Upper lobe of left lung (tissue), 6 donors: ENCODE measurements around the gene C1orf21. TPM values are rescaled to one million over a fixed set of nuclear protein-coding genes. Genes with fewer than 3 reads are reported as not detected.
A peak's percentile ranks its signal among the peaks of the same experiment; 100 is the strongest.

Experiments
- ATAC-seq, 2 donors: fragments of 200-7000 bp; cut with Tn5 transposase; one replicate each; pipeline ENCODE4 v1.9.1; 2022; ENCODE audit warnings: mild to moderate bottlenecking in 2 of 2, moderate library complexity in 2 of 2; ENCODE audit not compliant: low FRiP score in 2 of 2
- DNase-seq, 2 donors: peaks; one replicate each; pipeline ENCODE4 v3.0.0-alpha.2; 2019 to 2020
- H3K27ac ChIP-seq, 4 donors: fragments of 200-600 bp; sonication (generic); one replicate each; pipeline ENCODE4 v1.5.1; 2016 to 2019
- H3K27me3 ChIP-seq, 4 donors: fragments of 200-600 bp; sonication (generic); one replicate each; pipeline ENCODE4 v1.5.1; 2017 to 2019
- H3K36me3 ChIP-seq, 4 donors: fragments of 200-600 bp; sonication (generic); one replicate each; pipeline ENCODE4 v1.5.1; 2016 to 2019
- H3K4me1 ChIP-seq, 4 donors: fragments of 200-600 bp; sonication (generic); one replicate each; pipeline ENCODE4 v1.5.1; 2018 to 2019
- H3K4me3 ChIP-seq, 4 donors: fragments of 200-600 bp; sonication (generic); one replicate each; pipeline ENCODE4 v1.5.1; 2017 to 2019; ENCODE audit warnings: mild to moderate bottlenecking in 2 of 4, moderate library complexity in 1 of 4
- H3K9me3 ChIP-seq, 4 donors: fragments of 200-600 bp; sonication (generic); one replicate each; pipeline ENCODE4 v1.5.1; 2018 to 2019
- CTCF ChIP-seq, 6 experiments: fragments of 450-650 bp in 4 of 6; fragments of 200-600 bp in 2 of 6; sonication (generic) in 2 of 6; IDR thresholded peaks; one replicate each; pipeline ENCODE4 v1.5.1; 2016 to 2019; ENCODE audit warnings: antibody characterized with exemption in 6 of 6
- EP300 ChIP-seq, 4 donors: sonication (generic); formaldehyde crosslinking; IDR thresholded peaks; one replicate each; pipeline ENCODE4 v1.5.1; 2017; ENCODE audit warnings: antibody characterized with exemption in 4 of 4, control low read depth in 2 of 4
- POLR2A ChIP-seq, 4 donors: fragments of 450-650 bp; IDR thresholded peaks; one replicate each; pipeline ENCODE4 v1.5.1; 2016 to 2017; ENCODE audit warnings: antibody characterized with exemption in 4 of 4, mild to moderate bottlenecking in 2 of 4
- POLR2AphosphoS5 ChIP-seq, 2 donors: sonication (generic); formaldehyde crosslinking; IDR thresholded peaks; one replicate each; pipeline ENCODE4 v1.5.1; 2017; ENCODE audit warnings: antibody characterized with exemption in 2 of 2
- WGBS, 2 donors: methylation state at CpG; one replicate each; pipeline ENCODE4 v1.1.5; 2017 to 2018; 5-methylcytosine and 5-hydroxymethylcytosine counted together
- total RNA-seq, 6 donors: library from RNA; depleted of rRNA in 4 of 6; stranded (reverse); fragments of >200 nt in 4 of 6; gene quantifications; one replicate each; pipeline versions ENCODE4 v1.1.0 to v1.2.1, GENCODE V29; 2016 to 2021
- donor health status: DM: no; HTN: no; CAD: no; lungs with moderate emphysema.
- donor health status: DM: no; HTN: yes; CAD: no; lungs with severe emphysema.

The C1orf21 gene
- total RNA-seq, 6 donors from 2014 or later = 21.4 to 110 (median 49.2) TPM

GRCh38 chr1:184569106-184569505 lies 182.3 kb downstream of the C1orf21 start:
- ATAC-seq (no peak), DNase-seq (no peak)
- no peak for TF ChIP-seq POLR2A (IDR thresholded peaks at IDR 0.05)
- no peak for TF ChIP-seq POLR2AphosphoS5 (IDR thresholded peaks at IDR 0.05)
- no peak for TF ChIP-seq CTCF (IDR thresholded peaks at IDR 0.05)
- TF ChIP-seq EP300 (IDR thresholded peaks at IDR 0.05) = no peak
- peaks cover 0 to 5% (median 0%) of the 10 kb centered on the region in 4 donors for H3K4me1 ChIP-seq
- no peak overlapping the region for H3K4me3 ChIP-seq
- H3K36me3 ChIP-seq = no peaks in the 10 kb centered on the region
- H3K27me3 ChIP-seq = no peaks in the 10 kb centered on the region
- WGBS, 2 donors = 77 to 86% methylated on average over 4 of the region's 4 CpGs
- H3K27ac ChIP-seq = no peak overlapping the region
- H3K9me3 ChIP-seq = no peaks in the 10 kb centered on the region

- peaks cover 0 to 8% (median 0%) of the 10 kb centered on the region in 4 donors for H3K4me1 ChIP-seq
- ATAC-seq = no peak
- TF ChIP-seq EP300 (IDR thresholded peaks at IDR 0.05) (no peak), POLR2AphosphoS5 (IDR thresholded peaks at IDR 0.05) (no peak), POLR2A (IDR thresholded peaks at IDR 0.05) (no peak), CTCF (IDR thresholded peaks at IDR 0.05) (no peak)
- peak in 1 of 2 donors; percentile 33 for DNase-seq
- peak overlapping the region in 2 of 4 donors; percentile 6 to 28 for H3K27ac ChIP-seq
- no peaks in the 10 kb centered on the region for H3K9me3 ChIP-seq
- WGBS, 2 donors = 54 to 56% methylated on average over 8 of the region's 8 CpGs
- H3K27me3 ChIP-seq = no peaks in the 10 kb centered on the region
- H3K36me3 ChIP-seq = no peaks in the 10 kb centered on the region
- H3K4me3 ChIP-seq = no peak overlapping the region
Measured at GRCh38 chr1:184574588-184574987, 187.8 kb downstream of the C1orf21 start.

- ATAC-seq (peak in 1 of 2 donors; percentile 27), DNase-seq (no peak)
- TF ChIP-seq POLR2AphosphoS5 (IDR thresholded peaks at IDR 0.05) = no peak
- no peak for TF ChIP-seq CTCF (IDR thresholded peaks at IDR 0.05)
- H3K36me3 ChIP-seq = no peaks in the 10 kb centered on the region
- no peak overlapping the region for H3K4me3 ChIP-seq
- 81 to 85% methylated on average over 6 of the region's 6 CpGs for WGBS, 2 donors
- H3K4me1 ChIP-seq = peaks cover 0 to 8% (median 0%) of the 10 kb centered on the region in 4 donors
- H3K27me3 ChIP-seq = no peaks in the 10 kb centered on the region
- peak overlapping the region in 1 of 4 donors; percentile 35 for H3K27ac ChIP-seq
- H3K9me3 ChIP-seq = no peaks in the 10 kb centered on the region
Measured at GRCh38 chr1:184576822-184577221, 190.0 kb downstream of the C1orf21 start.

DNA sequence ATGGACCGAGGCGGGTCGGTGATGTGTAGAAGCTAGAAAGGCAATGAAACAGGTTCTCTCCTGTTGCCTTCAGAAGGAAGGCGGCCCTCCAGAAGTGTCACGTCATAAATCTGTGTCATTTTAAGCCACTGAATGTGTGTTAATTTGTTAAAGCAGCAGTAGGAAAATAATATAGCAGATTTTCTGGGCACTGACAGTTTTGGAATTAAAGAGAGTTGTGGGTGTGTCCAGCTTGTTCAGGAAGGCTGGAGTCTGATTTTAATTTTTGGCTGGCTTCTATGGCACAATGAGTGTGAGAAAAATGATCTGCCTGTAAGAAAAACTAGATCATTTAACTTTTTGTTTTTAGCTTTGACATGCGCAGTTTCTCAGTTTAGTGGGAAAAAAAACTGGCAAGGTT lies 190.5 kb downstream of the C1orf21 start:
- Histone ChIP-seq H3K27ac (peak overlapping the region in 1 of 4 donors; percentile 35), H3K36me3 (no peaks in the 10 kb centered on the region), H3K4me1 (peaks cover 0 to 8% (median 0%) of the 10 kb centered on the region in 4 donors), H3K4me3 (no peak overlapping the region), H3K9me3 (no peaks in the 10 kb centered on the region), H3K27me3 (no peaks in the 10 kb centered on the region)
- DNase-seq (no peak), ATAC-seq (peak in 1 of 2 donors; percentile 65)
- TF ChIP-seq EP300 (IDR thresholded peaks at IDR 0.05) (no peak), POLR2AphosphoS5 (IDR thresholded peaks at IDR 0.05) (no peak)
- WGBS, 2 donors = 84 to 87% methylated on average over 6 of the region's 6 CpGs

DNA sequence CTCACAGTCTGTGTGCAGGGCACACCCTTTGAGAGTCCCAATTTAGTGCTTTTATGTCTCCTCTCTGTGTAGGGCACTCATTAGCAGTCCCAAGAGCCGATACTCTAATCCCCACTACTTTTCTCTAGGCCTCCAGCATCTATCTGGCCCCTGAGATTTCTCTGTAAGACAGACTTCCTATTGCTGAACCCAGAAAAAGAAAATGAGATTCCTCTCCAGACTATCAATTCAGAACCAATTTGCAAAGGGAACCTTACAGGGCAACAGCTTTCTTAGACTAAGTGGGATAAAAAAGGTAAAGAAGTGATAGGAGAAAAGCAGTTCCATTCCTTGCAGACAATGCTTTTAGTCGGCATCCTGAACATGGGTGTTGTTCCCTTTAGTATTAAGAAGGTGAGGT lies 195.6 kb downstream of the C1orf21 start:
- no peaks in the 10 kb centered on the region for H3K36me3 ChIP-seq
- DNase-seq (no peak), ATAC-seq (no peak)
- no peaks in the 10 kb centered on the region for H3K9me3 ChIP-seq
- TF ChIP-seq POLR2A (IDR thresholded peaks at IDR 0.05) = no peak
- TF ChIP-seq EP300 (IDR thresholded peaks at IDR 0.05) = no peak
- TF ChIP-seq CTCF (IDR thresholded peaks at IDR 0.05) = no peak
- no peak for TF ChIP-seq POLR2AphosphoS5 (IDR thresholded peaks at IDR 0.05)
- H3K4me1 ChIP-seq = no peaks in the 10 kb centered on the region
- H3K4me3 ChIP-seq = no peak overlapping the region
- 85 to 98% methylated on average over 2 of the region's 2 CpGs for WGBS, 2 donors
- H3K27me3 ChIP-seq = no peaks in the 10 kb centered on the region
- H3K27ac ChIP-seq = no peak overlapping the region
